ENCODE measurements around the gene GNAS-AS1. TPM values are rescaled to one million over a fixed set of nuclear protein-coding genes. Genes with fewer than 3 reads are reported as not detected.

The GNAS-AS1 gene
- total and polyA plus RNA-seq, 2 experiments from 2014 or later, result 0.98 TPM; not detected in 1

DNA sequence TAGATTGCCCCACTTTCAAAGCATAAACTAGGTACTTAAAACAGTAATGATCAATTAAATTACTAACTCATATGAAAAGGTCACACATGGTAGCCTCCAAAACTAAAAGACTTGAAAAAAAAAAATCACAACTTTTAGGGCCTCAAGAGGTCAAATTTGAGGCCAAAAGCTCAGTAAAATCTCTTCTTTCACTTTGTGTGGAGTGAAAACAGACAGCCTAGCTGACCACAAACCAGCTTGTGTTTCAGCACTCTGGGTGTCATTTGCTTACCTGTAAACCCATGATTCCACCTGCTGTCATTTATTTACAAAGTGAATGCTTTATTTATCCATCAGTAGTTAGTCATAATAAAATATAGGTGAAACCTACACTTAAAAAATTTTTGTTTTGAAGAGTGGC is 35.8 kb upstream of the GNAS-AS1 start:
- no peak for DNase-seq (ENCODE audit: low spot score)
- H3K36me3 ChIP-seq (replicated peaks; ENCODE audit: insufficient read depth, low read depth), result no peaks in the 10 kb centered on the region
- H3K27me3 ChIP-seq, result no peaks in the 10 kb centered on the region
- H3K27ac ChIP-seq, result no peak overlapping the region
- no peak overlapping the region for H2AFZ ChIP-seq
- no peak for TF ChIP-seq EZH2phosphoT487 (IDR thresholded peaks at IDR 0.05; ENCODE audit: low read depth, severe bottlenecking, unreplicated experiment)
- H3K9me3 ChIP-seq (ENCODE audit: low read depth), result no peaks in the 10 kb centered on the region
- H3K79me2 ChIP-seq, result peaks cover 22% of the 10 kb centered on the region
- no peak overlapping the region for H3K4me3 ChIP-seq
- no peak overlapping the region for H3K4me2 ChIP-seq
- H3K9me2 ChIP-seq (replicated peaks; ENCODE audit: insufficient read depth), result no peaks in the 10 kb centered on the region
- peaks cover 3% of the 10 kb centered on the region for H3K4me1 ChIP-seq (ENCODE audit: insufficient read depth)
- H4K20me1 ChIP-seq (ENCODE audit: insufficient read depth, poor library complexity, severe bottlenecking), result no peaks in the 10 kb centered on the region

- TF ChIP-seq, protein P1, sequence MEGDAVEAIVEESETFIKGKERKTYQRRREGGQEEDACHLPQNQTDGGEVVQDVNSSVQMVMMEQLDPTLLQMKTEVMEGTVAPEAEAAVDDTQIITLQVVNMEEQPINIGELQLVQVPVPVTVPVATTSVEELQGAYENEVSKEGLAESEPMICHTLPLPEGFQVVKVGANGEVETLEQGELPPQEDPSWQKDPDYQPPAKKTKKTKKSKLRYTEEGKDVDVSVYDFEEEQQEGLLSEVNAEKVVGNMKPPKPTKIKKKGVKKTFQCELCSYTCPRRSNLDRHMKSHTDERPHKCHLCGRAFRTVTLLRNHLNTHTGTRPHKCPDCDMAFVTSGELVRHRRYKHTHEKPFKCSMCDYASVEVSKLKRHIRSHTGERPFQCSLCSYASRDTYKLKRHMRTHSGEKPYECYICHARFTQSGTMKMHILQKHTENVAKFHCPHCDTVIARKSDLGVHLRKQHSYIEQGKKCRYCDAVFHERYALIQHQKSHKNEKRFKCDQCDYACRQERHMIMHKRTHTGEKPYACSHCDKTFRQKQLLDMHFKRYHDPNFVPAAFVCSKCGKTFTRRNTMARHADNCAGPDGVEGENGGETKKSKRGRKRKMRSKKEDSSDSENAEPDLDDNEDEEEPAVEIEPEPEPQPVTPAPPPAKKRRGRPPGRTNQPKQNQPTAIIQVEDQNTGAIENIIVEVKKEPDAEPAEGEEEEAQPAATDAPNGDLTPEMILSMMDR (IDR thresholded peaks at IDR 0.05; ENCODE audit: poor library complexity), result no peak
- TF ChIP-seq EZH2 (IDR thresholded peaks at IDR 0.05; ENCODE audit: borderline replicate concordance) (no peak), EZH2phosphoT487 (IDR thresholded peaks at IDR 0.05; ENCODE audit: low read depth, severe bottlenecking, unreplicated experiment) (no peak)
- Histone ChIP-seq H3K4me1 (ENCODE audit: insufficient read depth) (peaks cover 3% of the 10 kb centered on the region), H3K27ac (no peak overlapping the region)
Measured at GRCh38 chr20:58884966-58885365, 34.3 kb upstream of the GNAS-AS1 start.

GRCh38 chr20:58883241-58883691 is 32.6 kb upstream of the GNAS-AS1 start:
- Histone ChIP-seq H3K4me3 (no peak overlapping the region), H3K4me2 (peak overlapping the region; percentile 34), H3K27me3 (no peaks in the 10 kb centered on the region), H2AFZ (no peak overlapping the region), H3K27ac (peak overlapping the region; percentile 65), H3K4me1 (ENCODE audit: insufficient read depth) (peaks cover 3% of the 10 kb centered on the region), H3K9me2 (replicated peaks; ENCODE audit: insufficient read depth) (no peaks in the 10 kb centered on the region), H3K36me3 (replicated peaks; ENCODE audit: insufficient read depth, low read depth) (no peaks in the 10 kb centered on the region), H4K20me1 (ENCODE audit: insufficient read depth, poor library complexity, severe bottlenecking) (no peaks in the 10 kb centered on the region), H3K9me3 (ENCODE audit: low read depth) (no peaks in the 10 kb centered on the region), H3K79me2 (peaks cover 11% of the 10 kb centered on the region)
- 38% methylated on average over 9 of the region's 9 CpGs for WGBS (ENCODE audit: low lambda C conversion rate, missing lambda C conversion rate)
- TF ChIP-seq EZH2 (IDR thresholded peaks at IDR 0.05; ENCODE audit: borderline replicate concordance) (no peak), EZH2phosphoT487 (IDR thresholded peaks at IDR 0.05; ENCODE audit: low read depth, severe bottlenecking, unreplicated experiment) (no peak)
- TF ChIP-seq, protein P1 (IDR thresholded peaks at IDR 0.05; ENCODE audit: poor library complexity), result no peak
- DNase-seq (ENCODE audit: low spot score), result no peak

More at GRCh38 chr20:58884966-58885365, 34.3 kb upstream of the GNAS-AS1 start:
- no peak overlapping the region for H2AFZ ChIP-seq
- no peak overlapping the region for H3K4me2 ChIP-seq
- H3K27me3 ChIP-seq, result no peaks in the 10 kb centered on the region
- H4K20me1 ChIP-seq (ENCODE audit: insufficient read depth, poor library complexity, severe bottlenecking), result no peaks in the 10 kb centered on the region
- no peak for DNase-seq (ENCODE audit: low spot score)
- WGBS (ENCODE audit: low lambda C conversion rate, missing lambda C conversion rate), result 88% methylated on average over 3 of the region's 3 CpGs
- no peaks in the 10 kb centered on the region for H3K36me3 ChIP-seq (replicated peaks; ENCODE audit: insufficient read depth, low read depth)
- H3K9me3 ChIP-seq (ENCODE audit: low read depth), result no peaks in the 10 kb centered on the region
- peaks cover 19% of the 10 kb centered on the region for H3K79me2 ChIP-seq
- no peaks in the 10 kb centered on the region for H3K9me2 ChIP-seq (replicated peaks; ENCODE audit: insufficient read depth)
- H3K4me3 ChIP-seq, result no peak overlapping the region

DNA sequence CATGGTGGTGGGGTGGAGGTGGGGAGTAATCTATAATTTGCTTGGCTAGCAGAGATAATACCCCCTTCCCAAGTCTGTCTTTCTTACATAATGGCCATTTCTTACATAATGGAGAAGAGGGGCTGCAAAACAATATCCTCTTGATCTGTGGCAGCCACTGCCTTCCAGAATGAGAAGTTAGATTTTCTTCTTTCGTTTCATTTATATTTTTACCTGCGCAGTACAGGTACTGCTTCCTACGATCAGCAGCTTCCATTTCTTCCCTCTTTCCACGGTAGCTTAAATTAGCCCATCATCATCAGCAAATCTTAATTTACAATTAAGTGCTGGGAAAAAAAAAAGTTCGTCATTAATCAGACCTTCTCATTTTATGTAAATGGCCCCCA is 32.0 kb upstream of the GNAS-AS1 start:
- Histone ChIP-seq H3K27me3 (no peaks in the 10 kb centered on the region), H3K36me3 (replicated peaks; ENCODE audit: insufficient read depth, low read depth) (no peaks in the 10 kb centered on the region), H3K79me2 (peaks cover 5% of the 10 kb centered on the region), H3K9me3 (ENCODE audit: low read depth) (no peaks in the 10 kb centered on the region), H3K4me3 (no peak overlapping the region), H3K9me2 (replicated peaks; ENCODE audit: insufficient read depth) (no peaks in the 10 kb centered on the region), H3K4me2 (peak overlapping the region; percentile 34), H3K4me1 (ENCODE audit: insufficient read depth) (peaks cover 3% of the 10 kb centered on the region), H4K20me1 (ENCODE audit: insufficient read depth, poor library complexity, severe bottlenecking) (no peaks in the 10 kb centered on the region), H2AFZ (no peak overlapping the region), H3K27ac (peak overlapping the region; percentile 65)
- DNase-seq (ENCODE audit: low spot score), result no peak
- TF ChIP-seq EZH2phosphoT487 (IDR thresholded peaks at IDR 0.05; ENCODE audit: low read depth, severe bottlenecking, unreplicated experiment) (no peak), EZH2 (IDR thresholded peaks at IDR 0.05; ENCODE audit: borderline replicate concordance) (no peak)
- TF ChIP-seq, protein P1 (IDR thresholded peaks at IDR 0.05; ENCODE audit: poor library complexity), result no peak
- 86% methylated on average over 5 of the region's 5 CpGs for whole genome bisulfite sequencing (ENCODE audit: low lambda C conversion rate, missing lambda C conversion rate)
